HG03196 (cell line): Measurements from ENCODE around the gene PAX8.

ENCODE experiments used
- ATAC-seq: cut with Tn5 transposase; IDR thresholded peaks from one replicate; pipeline ENCODE4 v1.9.1; 2021; ENCODE audit not compliant: unreplicated experiment

The PAX8 gene

GRCh38 chr2:113172721-113173541 is 105.8 kb downstream of the PAX8 start:
- ATAC-seq = no peak

- ATAC-seq = no peak
These were observed 107.2 kb downstream of the PAX8 start for GRCh38 chr2:113171334-113172075.

GRCh38 chr2:113169586-113169985 is 109.1 kb downstream of the PAX8 start:
- no peak for ATAC-seq

GRCh38 chr2:113169002-113169530 is 109.7 kb downstream of the PAX8 start:
- no peak for ATAC-seq

GRCh38 chr2:113167962-113168340 is 110.8 kb downstream of the PAX8 start:
- ATAC-seq = no peak

- ATAC-seq = no peak
These were observed 111.4 kb downstream of the PAX8 start for GRCh38 chr2:113167115-113167932.

GRCh38 chr2:113166187-113166645 is 112.5 kb downstream of the PAX8 start:
- no peak for ATAC-seq
